Endothelial cell (in vitro differentiated cells): ENCODE results near the gene SORCS3. TPM values are rescaled to one million over a fixed set of nuclear protein-coding genes. Genes with fewer than 3 reads are reported as not detected.

Source experiments
- DNase-seq: peaks from one replicate; pipeline ENCODE4 v3.0.0; 2021; ENCODE audit warnings: low spot score
- H3K27ac Mint-ChIP-seq: one replicate; pipeline ENCODE4 v1.8.0; 2021; ENCODE audit warnings: mixed read lengths, inconsistent platforms; ENCODE audit not compliant: unreplicated experiment
- H3K27me3 Mint-ChIP-seq: one replicate; pipeline ENCODE4 v1.8.0; 2021; ENCODE audit warnings: mild to moderate bottlenecking, moderate library complexity, mixed read lengths, inconsistent platforms; ENCODE audit not compliant: unreplicated experiment
- H3K36me3 Mint-ChIP-seq: one replicate; pipeline ENCODE4 v1.8.0; 2021; ENCODE audit warnings: mild to moderate bottlenecking, low read depth, mixed read lengths, inconsistent platforms; ENCODE audit not compliant: unreplicated experiment
- H3K4me1 Mint-ChIP-seq: one replicate; pipeline ENCODE4 v1.8.0; 2021; ENCODE audit warnings: mild to moderate bottlenecking, mixed read lengths, inconsistent platforms; ENCODE audit not compliant: unreplicated experiment
- H3K4me3 Mint-ChIP-seq: one replicate; pipeline ENCODE4 v1.8.0; 2021; ENCODE audit warnings: mild to moderate bottlenecking, mixed read lengths, inconsistent platforms; ENCODE audit not compliant: unreplicated experiment
- H3K9me3 Mint-ChIP-seq: one replicate; pipeline ENCODE4 v1.8.0; 2021; ENCODE audit warnings: mixed read lengths, inconsistent platforms; ENCODE audit not compliant: unreplicated experiment
- total RNA-seq: library from RNA; stranded (reverse); fragmentation: NEBNext Ultra II Directional; extraction: Animal tissue kit (Norgen Biotek cat#: 25700); gene quantifications from one replicate; pipeline ENCODE4 v1.2.1, GENCODE V29; 2021; ENCODE audit not compliant: unreplicated experiment
- TF ChIP-seq, protein P1 (sequence below): fragments of 200-600 bp; sonication (generic); IDR thresholded peaks from one replicate; pipeline ENCODE4 v1.5.0; 2021; ENCODE audit warnings: antibody characterized with exemption; ENCODE audit not compliant: unreplicated experiment

Gene SORCS3
- total RNA-seq, 1 donor from 2014 or later = not detected

GRCh38 chr10:105001269-105001668, 360.2 kb downstream of the SORCS3 start:
- TF ChIP-seq, protein P1, sequence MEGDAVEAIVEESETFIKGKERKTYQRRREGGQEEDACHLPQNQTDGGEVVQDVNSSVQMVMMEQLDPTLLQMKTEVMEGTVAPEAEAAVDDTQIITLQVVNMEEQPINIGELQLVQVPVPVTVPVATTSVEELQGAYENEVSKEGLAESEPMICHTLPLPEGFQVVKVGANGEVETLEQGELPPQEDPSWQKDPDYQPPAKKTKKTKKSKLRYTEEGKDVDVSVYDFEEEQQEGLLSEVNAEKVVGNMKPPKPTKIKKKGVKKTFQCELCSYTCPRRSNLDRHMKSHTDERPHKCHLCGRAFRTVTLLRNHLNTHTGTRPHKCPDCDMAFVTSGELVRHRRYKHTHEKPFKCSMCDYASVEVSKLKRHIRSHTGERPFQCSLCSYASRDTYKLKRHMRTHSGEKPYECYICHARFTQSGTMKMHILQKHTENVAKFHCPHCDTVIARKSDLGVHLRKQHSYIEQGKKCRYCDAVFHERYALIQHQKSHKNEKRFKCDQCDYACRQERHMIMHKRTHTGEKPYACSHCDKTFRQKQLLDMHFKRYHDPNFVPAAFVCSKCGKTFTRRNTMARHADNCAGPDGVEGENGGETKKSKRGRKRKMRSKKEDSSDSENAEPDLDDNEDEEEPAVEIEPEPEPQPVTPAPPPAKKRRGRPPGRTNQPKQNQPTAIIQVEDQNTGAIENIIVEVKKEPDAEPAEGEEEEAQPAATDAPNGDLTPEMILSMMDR = no peak
- H3K4me1 Mint-ChIP-seq = no peaks in the 10 kb centered on the region
- no peak for DNase-seq
- H3K9me3 Mint-ChIP-seq = no peaks in the 10 kb centered on the region
- H3K4me3 Mint-ChIP-seq = no peak overlapping the region
- no peak overlapping the region for H3K27ac Mint-ChIP-seq
- no peaks in the 10 kb centered on the region for H3K36me3 Mint-ChIP-seq
- H3K27me3 Mint-ChIP-seq = no peaks in the 10 kb centered on the region

GRCh38 chr10:105010411-105011121, 369.5 kb downstream of the SORCS3 start:
- TF ChIP-seq, protein P1 = no peak
- H3K36me3 Mint-ChIP-seq = no peaks in the 10 kb centered on the region
- no peak overlapping the region for H3K27ac Mint-ChIP-seq
- no peak overlapping the region for H3K4me3 Mint-ChIP-seq
- no peaks in the 10 kb centered on the region for H3K4me1 Mint-ChIP-seq
- no peaks in the 10 kb centered on the region for H3K9me3 Mint-ChIP-seq
- H3K27me3 Mint-ChIP-seq = no peaks in the 10 kb centered on the region
- no peak for DNase-seq

GRCh38 chr10:105017116-105017515, 376.0 kb downstream of the SORCS3 start:
- H3K36me3 Mint-ChIP-seq = no peaks in the 10 kb centered on the region
- no peaks in the 10 kb centered on the region for H3K27me3 Mint-ChIP-seq
- H3K4me1 Mint-ChIP-seq = no peaks in the 10 kb centered on the region
- no peaks in the 10 kb centered on the region for H3K9me3 Mint-ChIP-seq
- no peak overlapping the region for H3K27ac Mint-ChIP-seq
- no peak for DNase-seq
- no peak overlapping the region for H3K4me3 Mint-ChIP-seq
- TF ChIP-seq, protein P1 = no peak

DNA sequence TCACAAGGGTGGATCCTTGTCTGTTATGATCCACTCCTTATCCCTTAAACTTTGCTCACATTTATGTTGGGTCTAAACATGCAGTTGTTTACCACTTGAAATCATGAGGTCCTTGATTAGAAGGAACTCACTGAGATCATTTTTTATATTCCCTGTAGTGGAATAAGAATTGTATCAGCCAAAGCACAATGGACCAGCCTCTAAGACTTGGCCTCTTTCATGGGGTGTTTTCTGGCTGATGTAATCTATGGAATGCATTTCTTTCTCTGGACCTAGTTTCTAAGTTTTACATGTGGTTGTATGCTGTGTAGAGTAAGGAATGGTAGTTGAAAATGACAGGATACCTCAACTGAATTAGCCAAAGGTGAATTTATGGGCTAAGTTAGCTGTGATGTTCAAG, 376.6 kb downstream of the SORCS3 start:
- Mint-ChIP-seq H3K27me3 (no peaks in the 10 kb centered on the region), H3K4me3 (no peak overlapping the region), H3K27ac (no peak overlapping the region), H3K36me3 (no peaks in the 10 kb centered on the region), H3K9me3 (no peaks in the 10 kb centered on the region), H3K4me1 (no peaks in the 10 kb centered on the region)
- no peak for DNase-seq
- TF ChIP-seq, protein P1 = no peak

DNA sequence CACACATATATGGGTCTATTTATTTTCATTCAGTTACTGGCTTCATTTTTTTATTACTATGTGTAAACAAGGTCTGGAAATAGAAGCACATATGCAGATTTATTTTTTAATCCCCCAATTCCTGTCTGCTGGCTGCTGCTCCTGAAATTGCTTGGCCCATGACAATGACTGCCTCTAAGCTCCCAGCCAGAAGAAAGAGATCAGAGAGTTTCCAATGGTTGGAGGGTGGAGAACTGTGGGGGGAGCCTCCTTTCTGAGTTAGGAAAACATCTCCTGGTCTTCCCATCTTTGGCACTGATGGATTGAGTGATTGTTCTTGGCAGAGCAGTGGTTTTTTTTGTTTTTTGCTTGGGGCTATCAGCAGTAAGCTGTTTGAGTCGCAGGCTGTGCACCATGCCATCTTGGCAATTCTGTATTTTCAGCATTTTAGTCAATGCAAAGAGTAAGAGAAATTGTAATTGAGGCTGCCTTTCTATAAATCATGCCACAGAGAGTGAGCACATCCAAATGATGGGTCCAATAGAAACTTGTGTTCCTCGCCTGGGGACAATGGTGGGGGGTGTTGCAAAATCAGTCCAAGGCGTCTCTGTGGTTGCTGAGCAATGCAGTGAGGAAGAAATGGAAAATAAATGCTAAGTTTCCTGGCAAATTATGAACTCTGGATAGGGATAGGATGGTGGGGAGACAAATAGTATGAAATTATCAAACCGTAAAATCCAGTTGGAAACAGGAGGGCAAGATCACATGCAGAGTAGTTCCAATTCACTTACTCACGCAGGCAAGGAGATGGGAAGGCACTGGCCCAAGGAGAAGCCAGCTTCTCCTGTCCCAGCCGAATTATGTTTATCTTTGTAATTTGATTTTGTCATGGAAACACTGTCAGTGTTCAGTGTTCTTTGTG, 382.4 kb downstream of the SORCS3 start:
- no peak for DNase-seq
- no peak overlapping the region for H3K27ac Mint-ChIP-seq
- H3K36me3 Mint-ChIP-seq = no peaks in the 10 kb centered on the region
- TF ChIP-seq, protein P1 = no peak
- H3K4me1 Mint-ChIP-seq = no peaks in the 10 kb centered on the region
- no peak overlapping the region for H3K4me3 Mint-ChIP-seq
- no peaks in the 10 kb centered on the region for H3K9me3 Mint-ChIP-seq
- H3K27me3 Mint-ChIP-seq = no peaks in the 10 kb centered on the region
